C4-2B (cell line): Measurements from ENCODE around the gene PTPRU.

Experiments used
- CTCF ChIP-seq: fragments of 450-650 bp; conservative IDR thresholded peaks from 2 replicates; pipeline ENCODE4 v1.5.1; 2017; ENCODE audit warnings: mild to moderate bottlenecking
- ZFX ChIP-seq: fragments of 450-650 bp; IDR thresholded peaks from 2 replicates; pipeline ENCODE4 v1.6.1; 2017

- TF ChIP-seq CTCF (no peak), ZFX (no peak)
Measured at GRCh38 chr1:29254346-29254745, 18.0 kb downstream of the PTPRU start.
